HG03439 (cell line): ENCODE measurements around the gene HDGFL2.
"Not testable (repeated sequence)": the region's sequence is repeated elsewhere in the genome, so short reads cannot be mapped to it uniquely, and the experiment has no call there.

Experiments used
- ATAC-seq: cut with Tn5 transposase; IDR thresholded peaks from one replicate; pipeline ENCODE4 v1.9.1; 2021; ENCODE audit warnings: mild to moderate bottlenecking, moderate library complexity; ENCODE audit not compliant: unreplicated experiment

HDGFL2 gene

GRCh38 chr19:4529924-4530522, 57.9 kb downstream of the HDGFL2 start:
- ATAC-seq = no peak

- no peak for ATAC-seq
Observed at GRCh38 chr19:4531562-4532165, 59.6 kb downstream of the HDGFL2 start.

GRCh38 chr19:4533334-4533733, 61.2 kb downstream of the HDGFL2 start:
- ATAC-seq = no peak

GRCh38 chr19:4533835-4534424, 61.8 kb downstream of the HDGFL2 start:
- no peak for ATAC-seq

- ATAC-seq = no peak
Observed at GRCh38 chr19:4534836-4535658, 63.0 kb downstream of the HDGFL2 start, which contains the start of gene PLIN5. PLIN5 (minus strand) TSS chr19:4535224; CDS start chr19:4534074, 1,150 bp downstream.

- ATAC-seq = no peak
Observed at GRCh38 chr19:4536798-4537197, 64.7 kb downstream of the HDGFL2 start.

- ATAC-seq = no peak
Observed at GRCh38 chr19:4537953-4538600, 66.0 kb downstream of the HDGFL2 start.

- no peak for ATAC-seq
Observed at GRCh38 chr19:4538601-4538954, 66.5 kb downstream of the HDGFL2 start.

GRCh38 chr19:4539169-4539692, 67.1 kb downstream of the HDGFL2 start:
- ATAC-seq = no peak

- ATAC-seq = no peak
Observed at GRCh38 chr19:4539693-4540581, 67.8 kb downstream of the HDGFL2 start, which contains the start of gene LRG1. LRG1 (minus strand) TSS chr19:4540036; CDS start chr19:4540013, 23 bp downstream.

- no peak for ATAC-seq
Observed at GRCh38 chr19:4541114-4541805, 69.2 kb downstream of the HDGFL2 start.

- not testable (repeated sequence) for ATAC-seq
Observed at GRCh38 chr19:4541806-4542145, 69.7 kb downstream of the HDGFL2 start.

- ATAC-seq = no peak
Observed at GRCh38 chr19:4542896-4543841, 71.1 kb downstream of the HDGFL2 start.

- no peak for ATAC-seq
Observed at GRCh38 chr19:4543842-4544647, 71.9 kb downstream of the HDGFL2 start.

- no peak for ATAC-seq
Observed at GRCh38 chr19:4547303-4548237, 75.5 kb downstream of the HDGFL2 start.

GRCh38 chr19:4548238-4548584, 76.1 kb downstream of the HDGFL2 start:
- ATAC-seq = no peak
